Nephron progenitor cell (in vitro differentiated cells): Measurements from ENCODE around the gene ADAMTS18.

Experiments
- DNase-seq: peaks from one replicate; pipeline ENCODE4 v3.0.0; 2021
- H3K27ac Mint-ChIP-seq: 2 replicates; pipeline ENCODE4 v1.8.0; 2021; ENCODE audit warnings: mild to moderate bottlenecking, moderate library complexity, mixed read lengths
- H3K27me3 Mint-ChIP-seq: 2 replicates; pipeline ENCODE4 v1.8.0; 2021; ENCODE audit warnings: mild to moderate bottlenecking, low read depth, mixed read lengths; ENCODE audit not compliant: poor library complexity
- H3K36me3 Mint-ChIP-seq: 2 replicates; pipeline ENCODE4 v1.8.0; 2021; ENCODE audit warnings: low read depth, mixed read lengths
- H3K4me1 Mint-ChIP-seq: 2 replicates; pipeline ENCODE4 v1.8.0; 2021; ENCODE audit warnings: mixed read lengths
- H3K4me3 Mint-ChIP-seq: 2 replicates; pipeline ENCODE4 v1.8.0; 2021; ENCODE audit warnings: mild to moderate bottlenecking, moderate library complexity, mixed read lengths
- H3K9me3 Mint-ChIP-seq: 2 replicates; pipeline ENCODE4 v1.8.0; 2021; ENCODE audit warnings: mild to moderate bottlenecking, moderate library complexity, mixed read lengths
- CTCF ChIP-seq: fragments of 200-600 bp; sonication (generic); IDR thresholded peaks from 2 replicates; pipeline ENCODE4 v1.5.0; 2021; ENCODE audit warnings: antibody characterized with exemption

Gene ADAMTS18

GRCh38 chr16:77234611-77235010 lies 200.2 kb downstream of the ADAMTS18 start:
- DNase-seq, result no peak
- peaks cover 45% of the 10 kb centered on the region for H3K4me1 Mint-ChIP-seq
- peak overlapping the region; percentile 26 for H3K4me3 Mint-ChIP-seq
- no peaks in the 10 kb centered on the region for H3K36me3 Mint-ChIP-seq
- no peaks in the 10 kb centered on the region for H3K27me3 Mint-ChIP-seq
- TF ChIP-seq CTCF, result no peak
- no peak overlapping the region for H3K27ac Mint-ChIP-seq
- H3K9me3 Mint-ChIP-seq, result no peaks in the 10 kb centered on the region

- no peak overlapping the region for H3K4me3 Mint-ChIP-seq
- no peak for TF ChIP-seq CTCF
- no peak for DNase-seq
- H3K9me3 Mint-ChIP-seq, result no peaks in the 10 kb centered on the region
- no peaks in the 10 kb centered on the region for H3K36me3 Mint-ChIP-seq
- H3K27ac Mint-ChIP-seq, result no peak overlapping the region
- H3K27me3 Mint-ChIP-seq, result no peaks in the 10 kb centered on the region
- peaks cover 40% of the 10 kb centered on the region for H3K4me1 Mint-ChIP-seq
These were observed 200.9 kb downstream of the ADAMTS18 start for GRCh38 chr16:77233799-77234519.
